ENCODE measurements around the gene EMX1. TPM values are rescaled to one million over a fixed set of nuclear protein-coding genes. Genes with fewer than 3 reads are reported as not detected.

EMX1 gene
- total RNA-seq, 1 experiment from 2014 or later = 0.72 TPM

- H3K9ac ChIP-seq (ENCODE audit: extremely low read depth, insufficient read length, low read length) = no peak overlapping the region
- H3K14ac ChIP-seq (ENCODE audit: insufficient read depth, low read length) = no peak overlapping the region
- Mint-ChIP-seq H3K27ac (no peak overlapping the region), H3K36me3 (ENCODE audit: insufficient read depth in 1 of 3, low read depth in 3 of 3) (peaks cover 0 to 6% (median 0%) of the 10 kb centered on the region in 3 experiments; a peak in 4 of 7 replicates), H3K9me3 (no peaks in the 10 kb centered on the region), H3K4me1 (peaks cover 9 to 13% of the 10 kb centered on the region in 2 experiments), H3K4me3 (no peak overlapping the region), H3K27me3 (ENCODE audit: low read depth) (no peaks in the 10 kb centered on the region)
- WGBS (ENCODE audit: extremely low coverage, insufficient read length, low lambda C conversion rate) = 100% methylated on average over 4 of the region's 5 CpGs
- H3K18ac ChIP-seq (ENCODE audit: insufficient read length, low read depth, low read length) = no peak overlapping the region
- H3T11ph ChIP-seq (ENCODE audit: low read length) = no peak overlapping the region
- no peak overlapping the region for H3K4ac ChIP-seq (ENCODE audit: low read depth, low read length)
- H3K79me1 ChIP-seq (ENCODE audit: insufficient read depth, low read depth, low read length, poor library complexity, severe bottlenecking) = no peaks in the 10 kb centered on the region
- no peak for DNase-seq
- no peaks in the 10 kb centered on the region for H3K79me2 ChIP-seq (ENCODE audit: insufficient read depth, low read length)
- no peak overlapping the region for H2BK120ac ChIP-seq (ENCODE audit: low read depth, low read length, poor library complexity, severe bottlenecking)
- H2BK5ac ChIP-seq (ENCODE audit: insufficient read length, low read length) = no peak overlapping the region
- H2AFZ ChIP-seq (ENCODE audit: low read length) = no peak overlapping the region
- no peaks in the 10 kb centered on the region for H4K20me1 ChIP-seq (ENCODE audit: control insufficient read depth, insufficient read depth, insufficient read length)
- H3K4me1 ChIP-seq (ENCODE audit: insufficient read depth, low read length) = peaks cover 3% of the 10 kb centered on the region; the same call in 1 of the 2 replicates
- H3K27me3 ChIP-seq (ENCODE audit: insufficient read depth, low read length) = no peaks in the 10 kb centered on the region
- no peak overlapping the region for H3K27ac ChIP-seq (ENCODE audit: insufficient read length, low read depth, low read length)
- H3K23ac ChIP-seq (ENCODE audit: insufficient read length, low read depth, low read length) = no peak overlapping the region
- no peak overlapping the region for H2BK15ac ChIP-seq (ENCODE audit: low read depth, low read length)
- H3K9me3 ChIP-seq (ENCODE audit: control insufficient read depth, low read depth, low read length) = no peaks in the 10 kb centered on the region
- H4K91ac ChIP-seq (ENCODE audit: insufficient read length, low read depth, low read length) = no peak overlapping the region
- no peak overlapping the region for H3K56ac ChIP-seq (ENCODE audit: insufficient read length, low read depth, low read length)
- no peak overlapping the region for H3K4me2 ChIP-seq (ENCODE audit: insufficient read depth, insufficient read length, low read length)
- no peak overlapping the region for H2BK20ac ChIP-seq (ENCODE audit: low read depth, low read length, poor library complexity, severe bottlenecking)
- no peak for TF ChIP-seq CTCF (conservative IDR thresholded peaks at IDR 0.05)
- H2BK12ac ChIP-seq (ENCODE audit: insufficient read length, low read depth, low read length) = no peak overlapping the region
- H3K23me2 ChIP-seq (ENCODE audit: insufficient read length, low read depth, low read length, poor library complexity, severe bottlenecking) = no peaks in the 10 kb centered on the region
- H4K5ac ChIP-seq (ENCODE audit: insufficient read length, low read depth, low read length) = no peak overlapping the region
- H2AK5ac ChIP-seq (ENCODE audit: insufficient read length, low read length) = no peak overlapping the region
- no peak overlapping the region for H4K8ac ChIP-seq (replicated peaks; ENCODE audit: insufficient read length, low read depth, low read length)
These were observed 64.2 kb downstream of the EMX1 start for GRCh38 chr2:72981536-72981935.
